Gastrocnemius medialis (tissue), 4 donors: ENCODE results near the gene EPX.

Experiments used
- POLR2A ChIP-seq, 2 donors: fragments of 450-650 bp; IDR thresholded peaks; one replicate each; pipeline ENCODE4 v1.6.1; 2017; ENCODE audit warnings: antibody characterized with exemption in 2 of 2, mild to moderate bottlenecking in 2 of 2, moderate library complexity in 2 of 2
- TF ChIP-seq, protein P1 (sequence below), 5 experiments: fragments of 450-650 bp in 3 of 5; fragments of 200-600 bp in 2 of 5; sonication (generic) in 2 of 5; IDR thresholded peaks in 4 of 5; conservative IDR thresholded peaks in 1 of 5; 1 replicate in 4 of 5; 2 replicates in 1 of 5; pipeline ENCODE4 v1.5.1; 2016 to 2019; ENCODE audit warnings: antibody characterized with exemption in 5 of 5, mild to moderate bottlenecking in 3 of 5, moderate library complexity in 3 of 5

DNA sequence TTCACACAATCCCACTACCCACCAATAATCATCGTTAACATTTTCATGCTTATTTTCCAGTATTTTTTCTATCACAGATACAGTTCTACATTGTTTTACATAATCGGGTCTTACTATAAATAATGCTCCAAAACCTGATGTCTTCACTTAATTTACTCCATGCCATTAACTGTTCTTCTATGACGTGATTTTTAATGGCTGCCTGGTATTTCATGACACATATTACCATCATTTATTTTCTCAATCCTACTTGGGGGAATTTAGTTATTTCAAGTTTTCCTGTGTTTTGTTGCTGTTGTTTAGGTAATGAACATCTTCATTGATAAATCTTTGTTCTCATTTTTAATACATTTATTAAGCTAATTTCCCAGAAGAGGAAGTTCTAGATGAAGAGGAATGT is 60.6 kb downstream of the EPX start:
- TF ChIP-seq, protein P1, sequence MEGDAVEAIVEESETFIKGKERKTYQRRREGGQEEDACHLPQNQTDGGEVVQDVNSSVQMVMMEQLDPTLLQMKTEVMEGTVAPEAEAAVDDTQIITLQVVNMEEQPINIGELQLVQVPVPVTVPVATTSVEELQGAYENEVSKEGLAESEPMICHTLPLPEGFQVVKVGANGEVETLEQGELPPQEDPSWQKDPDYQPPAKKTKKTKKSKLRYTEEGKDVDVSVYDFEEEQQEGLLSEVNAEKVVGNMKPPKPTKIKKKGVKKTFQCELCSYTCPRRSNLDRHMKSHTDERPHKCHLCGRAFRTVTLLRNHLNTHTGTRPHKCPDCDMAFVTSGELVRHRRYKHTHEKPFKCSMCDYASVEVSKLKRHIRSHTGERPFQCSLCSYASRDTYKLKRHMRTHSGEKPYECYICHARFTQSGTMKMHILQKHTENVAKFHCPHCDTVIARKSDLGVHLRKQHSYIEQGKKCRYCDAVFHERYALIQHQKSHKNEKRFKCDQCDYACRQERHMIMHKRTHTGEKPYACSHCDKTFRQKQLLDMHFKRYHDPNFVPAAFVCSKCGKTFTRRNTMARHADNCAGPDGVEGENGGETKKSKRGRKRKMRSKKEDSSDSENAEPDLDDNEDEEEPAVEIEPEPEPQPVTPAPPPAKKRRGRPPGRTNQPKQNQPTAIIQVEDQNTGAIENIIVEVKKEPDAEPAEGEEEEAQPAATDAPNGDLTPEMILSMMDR (IDR thresholded peaks at IDR 0.05 in 4 of 5, conservative IDR thresholded peaks at IDR 0.05 in 1 of 5): no peak
- TF ChIP-seq POLR2A (IDR thresholded peaks at IDR 0.05): no peak
